ENCODE results near the gene CAPZB.

The CAPZB gene

GRCh38 chr1:19467199-19468187 is 17.8 kb downstream of the CAPZB start:
- DNase-seq = no peak

DNA sequence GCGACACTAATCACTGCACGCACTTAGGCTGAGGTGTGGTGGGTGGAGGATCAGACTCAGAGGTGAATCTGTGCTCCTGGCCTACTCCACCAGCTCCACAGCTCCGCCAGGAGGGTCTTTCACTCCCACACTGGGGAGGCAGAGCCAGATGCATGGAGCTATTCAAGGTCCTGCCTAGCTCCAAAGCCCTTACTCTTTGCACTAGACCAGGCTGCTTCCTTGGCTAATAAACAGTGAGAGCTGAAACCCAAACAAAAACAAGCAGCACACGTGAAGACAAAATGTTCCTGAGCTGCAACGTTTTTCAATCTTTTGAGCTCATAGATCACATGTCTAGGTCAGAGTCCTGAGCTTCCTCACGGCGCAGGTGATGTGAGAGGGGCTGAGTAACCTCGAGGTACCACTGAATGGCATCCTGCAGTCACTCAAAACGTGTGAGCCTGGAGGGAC is 19.2 kb downstream of the CAPZB start:
- DNase-seq = no peak

GRCh38 chr1:19465650-19466049 is 19.7 kb downstream of the CAPZB start:
- DNase-seq = no peak

GRCh38 chr1:19465123-19465522 is 20.2 kb downstream of the CAPZB start:
- no peak for DNase-seq

- DNase-seq = no peak
These were observed 20.6 kb downstream of the CAPZB start for GRCh38 chr1:19464696-19465095.

GRCh38 chr1:19463504-19463803 is 21.9 kb downstream of the CAPZB start:
- DNase-seq = no peak

- DNase-seq = no peak
These were observed 22.4 kb downstream of the CAPZB start for GRCh38 chr1:19462781-19463503.

DNA sequence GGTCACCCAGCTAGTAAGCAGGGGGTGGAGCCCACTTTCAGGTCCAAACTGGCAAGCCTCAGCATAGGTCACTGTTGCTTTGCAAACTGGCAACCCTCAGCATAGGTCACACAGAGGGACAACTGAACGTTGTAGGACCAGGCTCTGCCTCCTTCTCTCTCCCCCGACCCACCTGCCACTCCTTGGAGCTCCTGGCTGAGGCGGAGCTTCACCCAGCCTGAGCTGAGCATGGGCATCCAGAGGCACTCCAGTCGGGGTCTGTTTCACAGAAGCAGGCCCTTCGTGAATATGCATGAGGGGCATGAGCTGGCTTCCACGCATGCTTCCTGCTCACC is 24.2 kb downstream of the CAPZB start:
- DNase-seq = no peak

- DNase-seq = no peak
These were observed 24.7 kb downstream of the CAPZB start for GRCh38 chr1:19460535-19461219.

GRCh38 chr1:19458815-19459417 is 26.4 kb downstream of the CAPZB start:
- no peak for DNase-seq

DNA sequence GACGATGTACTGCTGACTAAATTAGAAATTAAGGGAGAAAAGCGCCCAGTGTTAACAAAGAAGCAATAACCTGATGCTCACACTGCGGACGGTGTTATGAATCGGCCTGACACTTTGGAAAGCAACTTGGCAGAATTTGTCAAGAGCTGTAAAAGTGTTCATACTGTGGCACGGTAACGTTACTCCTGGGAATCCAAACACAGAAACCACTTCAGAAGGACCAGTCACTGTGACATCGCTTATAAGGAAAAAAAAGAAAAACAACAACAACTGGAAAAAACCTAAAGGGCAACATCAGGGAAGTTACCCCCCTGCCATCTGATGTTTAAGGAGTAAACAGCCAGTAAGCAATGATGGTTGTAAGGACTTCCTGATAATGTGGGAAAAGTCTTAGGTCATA is 27.7 kb downstream of the CAPZB start:
- no peak for DNase-seq

DNA sequence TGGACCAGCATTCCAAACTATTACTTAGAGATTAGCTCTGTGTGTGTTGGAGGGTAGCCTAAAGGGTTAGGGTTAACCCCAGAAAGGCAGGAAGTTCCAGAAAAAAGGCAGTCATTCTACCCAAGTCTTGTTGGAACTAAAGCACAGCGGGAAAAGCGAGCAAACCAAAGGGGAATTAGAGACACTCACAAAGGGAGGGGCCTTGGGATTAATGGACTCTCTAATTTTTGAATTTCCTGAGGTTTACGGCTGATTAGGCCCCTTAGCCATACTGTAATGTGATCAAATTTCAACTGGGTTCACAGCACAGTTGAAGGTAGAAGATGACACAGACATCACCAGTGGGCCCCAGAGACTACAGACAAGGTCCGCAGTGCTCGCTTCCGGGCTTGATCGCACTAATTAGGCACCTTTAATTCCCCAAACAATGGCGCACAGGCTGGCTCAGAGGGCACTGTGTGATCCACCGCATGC is 28.3 kb downstream of the CAPZB start:
- no peak for DNase-seq

DNA sequence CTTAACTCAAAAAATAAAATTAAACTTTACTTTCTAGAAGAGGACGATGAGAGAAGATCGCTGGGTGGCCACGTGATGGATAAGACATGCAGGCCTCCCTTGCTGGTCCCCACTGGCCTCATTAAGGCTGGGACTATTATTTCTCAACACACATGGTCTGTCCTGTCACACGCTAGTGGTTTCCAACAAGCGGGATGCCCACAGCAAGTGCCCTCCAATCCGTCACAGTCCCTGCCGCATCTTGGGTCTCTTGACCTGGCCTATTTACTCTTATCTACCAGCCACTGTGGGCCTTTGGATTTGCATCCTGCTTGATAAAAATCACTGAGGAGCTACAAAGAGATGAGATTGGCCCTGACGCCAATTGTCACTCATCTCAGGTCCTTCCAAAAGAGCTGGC is 30.0 kb downstream of the CAPZB start:
- DNase-seq = no peak

DNA sequence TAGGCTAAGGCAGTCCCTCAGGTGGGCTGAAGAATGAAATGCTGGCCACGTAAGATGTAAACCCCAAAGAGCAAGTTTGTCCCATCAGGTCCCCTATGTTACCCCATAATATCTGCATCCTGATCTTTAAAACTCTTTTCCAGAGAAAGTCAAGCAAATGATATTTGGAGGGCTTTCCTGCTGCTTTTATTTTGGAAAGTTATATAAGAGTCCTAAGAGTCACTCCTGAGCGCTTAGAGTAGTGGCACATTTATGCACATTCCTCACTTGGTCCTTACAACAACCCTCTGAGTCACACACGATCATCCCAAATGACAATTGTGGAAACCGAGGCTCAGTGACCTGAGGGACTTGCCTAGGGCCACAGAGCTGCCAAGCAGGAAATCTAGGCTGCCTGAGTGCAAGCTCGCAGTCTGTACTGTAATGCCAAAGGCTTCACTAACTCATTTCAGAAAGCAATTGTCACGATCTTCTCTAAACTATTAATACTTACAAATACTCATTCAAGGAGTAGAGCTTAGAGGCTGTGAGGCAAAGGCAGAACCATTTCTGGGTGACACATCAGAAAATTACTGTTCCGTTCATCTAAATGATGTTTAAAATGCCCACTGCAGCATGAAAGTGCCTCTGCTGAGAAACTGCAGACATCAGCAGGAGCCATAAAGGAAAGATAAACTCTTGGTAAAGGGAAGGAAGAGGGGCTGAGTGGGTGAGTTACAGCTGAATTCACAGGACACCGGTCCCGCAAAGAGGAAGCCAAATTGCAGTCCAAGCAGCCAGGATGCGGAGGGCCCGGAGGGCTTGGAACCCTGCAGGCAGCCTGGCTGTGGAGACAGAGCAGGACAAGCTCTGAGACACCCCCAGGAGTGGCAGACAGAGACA is 30.8 kb downstream of the CAPZB start:
- DNase-seq = no peak

DNA sequence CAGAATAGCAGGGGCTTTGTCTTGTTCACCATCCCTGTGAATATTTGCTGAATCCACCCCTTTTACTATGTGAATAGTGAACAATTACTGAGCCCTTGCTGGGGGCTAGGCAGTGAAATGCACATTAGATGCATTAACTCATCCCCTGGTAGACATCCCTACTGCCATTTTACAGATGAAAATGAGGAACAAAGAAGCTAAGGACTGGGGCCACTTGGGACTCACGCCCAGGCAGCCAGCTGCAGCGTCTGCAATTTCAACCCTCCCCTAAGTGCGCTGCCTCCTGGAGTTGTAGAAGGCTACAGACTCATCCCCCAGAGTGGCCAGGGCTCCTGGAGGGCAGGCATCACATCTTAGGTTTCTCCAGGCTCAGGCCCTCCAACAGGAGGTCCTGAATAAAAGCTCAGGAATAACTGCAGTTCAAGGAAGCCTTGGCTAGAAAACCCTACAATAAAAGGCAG is 31.6 kb downstream of the CAPZB start:
- DNase-seq = no peak

- DNase-seq = no peak
These were observed 33.1 kb downstream of the CAPZB start for GRCh38 chr1:19452221-19452663.

GRCh38 chr1:19450811-19451515 is 34.4 kb downstream of the CAPZB start:
- DNase-seq = no peak

GRCh38 chr1:19449454-19450228 is 35.7 kb downstream of the CAPZB start:
- no peak for DNase-seq

GRCh38 chr1:19448491-19449439 is 36.6 kb downstream of the CAPZB start:
- DNase-seq = no peak

Data from stimulated activated CD4-positive, alpha-beta T cell treated with anti-CD3 and anti-CD28 coated beads, Interleukin-12 subunit alpha, Interleukin-12 subunit beta, amount 100 ng/mL, for 4 hours (primary cell).